Spleen (tissue), 7 donors: ENCODE results near the gene CDH16.
"Not testable (repeated sequence)": the region's sequence is repeated elsewhere in the genome, so short reads cannot be mapped to it uniquely, and the experiment has no call there.

Source experiments
- POLR2A ChIP-seq, 3 donors: fragments of 450-650 bp; IDR thresholded peaks; one replicate each; pipeline ENCODE4 v1.5.1; 2017; ENCODE audit warnings: antibody characterized with exemption in 3 of 3, mild to moderate bottlenecking in 1 of 3
- POLR2AphosphoS5 ChIP-seq, 3 donors: sonication (generic); formaldehyde crosslinking; IDR thresholded peaks; one replicate each; pipeline ENCODE4 v1.5.1; 2017; ENCODE audit warnings: antibody characterized with exemption in 3 of 3
- TF ChIP-seq, protein P1 (sequence below), 11 experiments: fragments of 200-600 bp in 7 of 11; fragments of 450-650 bp in 4 of 11; sonication (generic) in 4 of 11; IDR thresholded peaks in 8 of 11; conservative IDR thresholded peaks in 3 of 11; 1 replicate in 7 of 11; 2 replicates in 4 of 11; pipeline versions ENCODE4 v1.4.0 to v1.8.0; 2016 to 2021; ENCODE audit warnings: antibody characterized with exemption in 11 of 11, inconsistent platforms in 4 of 11, mild to moderate bottlenecking in 1 of 11
- donor health status: DM: no; HTN: no; CAD: no; lungs with moderate emphysema.
- donor health status: DM: no; HTN: no; CAD: no.
- donor health status: DM: no; HTN: no; CAD: no.

- TF ChIP-seq, protein P1, sequence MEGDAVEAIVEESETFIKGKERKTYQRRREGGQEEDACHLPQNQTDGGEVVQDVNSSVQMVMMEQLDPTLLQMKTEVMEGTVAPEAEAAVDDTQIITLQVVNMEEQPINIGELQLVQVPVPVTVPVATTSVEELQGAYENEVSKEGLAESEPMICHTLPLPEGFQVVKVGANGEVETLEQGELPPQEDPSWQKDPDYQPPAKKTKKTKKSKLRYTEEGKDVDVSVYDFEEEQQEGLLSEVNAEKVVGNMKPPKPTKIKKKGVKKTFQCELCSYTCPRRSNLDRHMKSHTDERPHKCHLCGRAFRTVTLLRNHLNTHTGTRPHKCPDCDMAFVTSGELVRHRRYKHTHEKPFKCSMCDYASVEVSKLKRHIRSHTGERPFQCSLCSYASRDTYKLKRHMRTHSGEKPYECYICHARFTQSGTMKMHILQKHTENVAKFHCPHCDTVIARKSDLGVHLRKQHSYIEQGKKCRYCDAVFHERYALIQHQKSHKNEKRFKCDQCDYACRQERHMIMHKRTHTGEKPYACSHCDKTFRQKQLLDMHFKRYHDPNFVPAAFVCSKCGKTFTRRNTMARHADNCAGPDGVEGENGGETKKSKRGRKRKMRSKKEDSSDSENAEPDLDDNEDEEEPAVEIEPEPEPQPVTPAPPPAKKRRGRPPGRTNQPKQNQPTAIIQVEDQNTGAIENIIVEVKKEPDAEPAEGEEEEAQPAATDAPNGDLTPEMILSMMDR (IDR thresholded peaks at IDR 0.05 in 8 of 11, conservative IDR thresholded peaks at IDR 0.05 in 3 of 11), result not testable (repeated sequence)
- not testable (repeated sequence) for TF ChIP-seq POLR2A, POLR2AphosphoS5 (IDR thresholded peaks at IDR 0.05)
Measured at GRCh38 chr16:66934839-66935313, 16.2 kb upstream of the CDH16 start.
